ENCODE data around the gene TTC28.

Gene TTC28

GRCh38 chr22:28594076-28594796 lies 85.4 kb downstream of the TTC28 start:
- no peak for DNase-seq (ENCODE audit: low spot score)
- no peak for TF ChIP-seq CTCF (IDR thresholded peaks at IDR 0.05; ENCODE audit: extremely low read depth, missing control alignments)

- no peak for DNase-seq (ENCODE audit: low spot score)
- TF ChIP-seq CTCF (IDR thresholded peaks at IDR 0.05; ENCODE audit: extremely low read depth, missing control alignments) = no peak
Measured at GRCh38 chr22:28593299-28593698, 86.3 kb downstream of the TTC28 start.

- no peak for DNase-seq (ENCODE audit: low spot score)
- TF ChIP-seq CTCF (IDR thresholded peaks at IDR 0.05; ENCODE audit: extremely low read depth, missing control alignments) = no peak
Measured at GRCh38 chr22:28589102-28589750, 90.4 kb downstream of the TTC28 start.

- no peak for DNase-seq (ENCODE audit: low spot score)
- TF ChIP-seq CTCF (IDR thresholded peaks at IDR 0.05; ENCODE audit: extremely low read depth, missing control alignments) = no peak
Measured at GRCh38 chr22:28585324-28585723, 94.3 kb downstream of the TTC28 start.

- DNase-seq (ENCODE audit: low spot score) = no peak
- no peak for TF ChIP-seq CTCF (IDR thresholded peaks at IDR 0.05; ENCODE audit: extremely low read depth, missing control alignments)
Measured at GRCh38 chr22:28582806-28583205, 96.8 kb downstream of the TTC28 start.

GRCh38 chr22:28581016-28581415 lies 98.6 kb downstream of the TTC28 start:
- no peak for TF ChIP-seq CTCF (IDR thresholded peaks at IDR 0.05; ENCODE audit: extremely low read depth, missing control alignments)
- DNase-seq (ENCODE audit: low spot score) = no peak

GRCh38 chr22:28576162-28576561 lies 103.5 kb downstream of the TTC28 start:
- TF ChIP-seq CTCF (IDR thresholded peaks at IDR 0.05; ENCODE audit: extremely low read depth, missing control alignments) = no peak
- no peak for DNase-seq (ENCODE audit: low spot score)

Measured in GM20000 (cell line).